Femur (tissue), 1 donor: ENCODE results near the gene ARFGAP2.
"Not testable (repeated sequence)": the region's sequence is repeated elsewhere in the genome, so short reads cannot be mapped to it uniquely, and the experiment has no call there.

ENCODE experiments used
- DNase-seq: peaks from one replicate; pipeline ENCODE4 v3.0.0-alpha.2; 2017

Gene ARFGAP2

GRCh38 chr11:47147250-47147649 is 29.4 kb downstream of the ARFGAP2 start:
- no peak for DNase-seq

- DNase-seq, result peak; percentile 41
These were observed 32.1 kb downstream of the ARFGAP2 start for GRCh38 chr11:47144541-47144940.

- peak; percentile 80 for DNase-seq
These were observed 33.4 kb downstream of the ARFGAP2 start for GRCh38 chr11:47143322-47143721.

DNA sequence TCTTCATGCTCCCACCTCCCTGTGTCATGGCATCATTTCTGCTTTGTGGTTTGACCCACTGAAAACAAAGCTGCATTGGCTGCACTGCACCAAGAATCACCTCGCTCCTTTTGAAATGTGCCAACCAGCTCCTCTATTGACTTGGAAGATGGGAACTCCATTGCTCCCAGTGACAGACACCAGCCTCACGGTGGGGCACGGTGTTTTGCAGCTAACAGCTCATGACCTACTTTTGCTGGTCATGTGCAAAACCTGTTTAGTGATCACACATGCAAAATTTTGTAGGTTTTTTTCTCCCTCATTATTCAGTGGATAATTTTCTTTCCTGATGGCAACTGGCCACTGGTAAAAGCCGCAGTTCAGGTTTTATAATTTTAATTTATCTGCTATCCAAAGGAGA is 36.8 kb downstream of the ARFGAP2 start:
- no peak for DNase-seq

- DNase-seq, result peak; percentile 8
These were observed 39.2 kb downstream of the ARFGAP2 start for GRCh38 chr11:47137476-47137875.

- no peak for DNase-seq
These were observed 39.8 kb downstream of the ARFGAP2 start for GRCh38 chr11:47136921-47137320.

- DNase-seq, result no peak
These were observed 40.4 kb downstream of the ARFGAP2 start for GRCh38 chr11:47136327-47136726.

GRCh38 chr11:47132981-47133380 is 43.7 kb downstream of the ARFGAP2 start:
- no peak for DNase-seq

- DNase-seq, result no peak
These were observed 44.2 kb downstream of the ARFGAP2 start for GRCh38 chr11:47132490-47132889.

DNA sequence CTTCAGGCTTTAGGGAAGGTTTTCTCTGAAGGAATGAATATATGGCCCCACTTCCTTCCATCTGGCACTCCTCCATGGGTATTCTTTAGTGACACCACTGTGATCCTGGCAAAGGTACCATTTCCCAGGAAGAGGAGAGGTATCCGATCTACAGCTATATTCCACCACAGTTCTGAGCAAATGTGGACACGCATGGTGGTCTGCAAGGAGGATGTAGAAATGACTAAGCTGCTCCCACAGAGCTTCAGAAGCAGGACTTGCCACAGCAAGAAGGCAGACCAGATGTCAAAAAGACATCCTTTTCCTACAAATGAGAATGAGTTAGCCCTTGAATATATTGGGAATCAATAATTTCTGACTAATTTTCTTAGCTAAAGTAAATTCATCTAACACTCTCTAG is 45.5 kb downstream of the ARFGAP2 start:
- no peak for DNase-seq

- peak; percentile 58 for DNase-seq
These were observed 46.1 kb downstream of the ARFGAP2 start for GRCh38 chr11:47130543-47130942.

GRCh38 chr11:47127213-47127612 is 49.5 kb downstream of the ARFGAP2 start:
- no peak for DNase-seq

GRCh38 chr11:47125083-47125482 is 51.6 kb downstream of the ARFGAP2 start:
- DNase-seq, result no peak

- DNase-seq, result no peak
These were observed 52.0 kb downstream of the ARFGAP2 start for GRCh38 chr11:47124675-47125074.

- DNase-seq, result no peak
These were observed 53.6 kb downstream of the ARFGAP2 start for GRCh38 chr11:47123094-47123493.

GRCh38 chr11:47121731-47122130 is 54.9 kb downstream of the ARFGAP2 start:
- DNase-seq, result no peak

- DNase-seq, result no peak
These were observed 55.6 kb downstream of the ARFGAP2 start for GRCh38 chr11:47121056-47121455.

DNA sequence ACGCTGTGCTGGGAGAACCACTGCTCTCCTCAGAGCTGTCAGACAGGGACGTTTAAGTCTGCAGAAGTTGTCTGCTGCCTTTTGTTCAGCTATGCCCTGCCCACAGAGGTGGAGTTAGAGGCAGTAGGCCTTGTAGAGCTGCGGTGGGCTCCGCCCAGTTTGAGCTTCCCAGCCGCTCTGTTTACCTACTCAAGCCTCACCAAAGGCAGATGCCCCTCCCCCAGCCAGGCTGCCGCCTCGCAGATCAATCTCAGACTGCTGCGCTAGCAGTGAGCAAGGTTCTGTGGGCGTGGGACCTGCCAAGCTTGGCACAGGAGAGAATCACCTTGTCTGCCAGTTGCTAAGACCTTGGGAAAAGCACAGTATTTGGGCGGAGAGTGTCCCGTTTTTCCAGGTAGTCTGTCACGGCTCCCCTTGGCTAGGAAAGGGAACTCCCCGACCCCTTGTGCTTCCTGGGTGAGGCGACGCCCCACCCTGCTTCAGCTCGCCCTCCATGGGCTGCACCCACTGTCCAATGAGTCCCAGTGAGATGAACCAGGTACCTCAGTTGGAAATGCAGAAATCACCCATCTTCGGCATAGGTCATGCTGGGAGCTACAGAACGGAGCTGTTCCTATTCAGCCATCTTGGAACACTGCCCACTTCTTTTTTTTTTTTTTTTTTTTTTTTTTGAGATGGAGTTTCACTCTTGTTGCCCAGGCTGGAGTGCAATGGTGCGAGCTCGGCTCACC is 57.6 kb downstream of the ARFGAP2 start:
- not testable (repeated sequence) for DNase-seq
